Brain pericyte (primary cell): ENCODE data around the gene WEE2.

Experiments used
- DNase-seq: peaks from one replicate; pipeline ENCODE4 v3.0.0-alpha.2; 2012; ENCODE audit warnings: low read depth, low spot score

Gene WEE2

DNA sequence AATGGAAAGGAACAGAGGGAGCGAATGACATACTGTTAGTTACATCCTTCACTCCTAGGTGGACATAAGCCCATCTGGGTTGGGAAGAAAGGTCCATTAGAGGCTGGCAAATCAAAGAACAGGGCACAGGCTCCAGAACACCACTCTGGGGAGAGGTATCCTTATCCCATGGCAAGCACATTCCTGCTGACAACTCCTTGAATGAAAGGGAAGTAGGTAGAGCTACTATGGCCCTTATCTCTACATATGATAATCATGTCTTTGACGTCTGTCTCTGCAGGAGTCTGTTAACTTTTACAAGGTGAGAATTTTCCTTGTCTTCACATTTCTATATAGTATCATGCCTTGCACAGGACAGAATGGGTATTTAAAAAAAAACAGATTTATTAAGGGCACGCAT, 16.6 kb upstream of the WEE2 start:
- DNase-seq, result no peak

DNA sequence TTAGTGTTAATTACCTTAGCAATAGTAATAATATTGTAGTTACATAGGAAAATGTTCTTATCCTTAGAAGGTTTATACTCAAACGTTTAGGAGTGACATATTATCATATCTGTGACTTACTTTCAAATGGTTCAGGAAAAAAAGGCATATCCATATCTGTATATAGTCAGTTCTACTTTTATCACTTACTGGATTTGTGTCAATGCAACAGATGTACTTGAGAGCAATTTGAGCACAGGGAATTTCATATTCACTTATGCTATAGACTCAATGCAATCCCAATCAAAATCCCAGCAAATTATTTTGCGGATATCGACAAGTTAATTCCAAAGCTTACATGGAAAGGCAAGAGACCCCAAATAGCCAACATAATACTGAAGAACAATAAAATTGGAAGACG, 16.2 kb upstream of the WEE2 start:
- no peak for DNase-seq

DNA sequence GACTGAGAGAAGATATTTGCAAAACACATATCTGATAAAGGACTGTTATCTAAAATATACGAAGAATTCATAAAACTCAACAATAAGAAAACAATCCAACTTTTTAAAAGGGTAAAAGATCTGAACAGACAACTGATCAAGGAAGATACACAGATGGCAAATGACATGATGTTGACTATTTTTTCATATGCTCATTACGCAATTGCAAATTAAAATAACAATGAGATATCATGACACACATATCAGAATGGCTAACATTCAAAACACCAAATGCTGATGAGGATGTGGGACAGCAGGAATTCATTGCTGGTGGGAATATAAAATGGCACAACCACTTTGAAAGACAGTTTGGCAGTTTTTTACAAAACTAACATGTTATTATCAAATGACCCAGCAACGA, 15.1 kb upstream of the WEE2 start:
- DNase-seq, result no peak

DNA sequence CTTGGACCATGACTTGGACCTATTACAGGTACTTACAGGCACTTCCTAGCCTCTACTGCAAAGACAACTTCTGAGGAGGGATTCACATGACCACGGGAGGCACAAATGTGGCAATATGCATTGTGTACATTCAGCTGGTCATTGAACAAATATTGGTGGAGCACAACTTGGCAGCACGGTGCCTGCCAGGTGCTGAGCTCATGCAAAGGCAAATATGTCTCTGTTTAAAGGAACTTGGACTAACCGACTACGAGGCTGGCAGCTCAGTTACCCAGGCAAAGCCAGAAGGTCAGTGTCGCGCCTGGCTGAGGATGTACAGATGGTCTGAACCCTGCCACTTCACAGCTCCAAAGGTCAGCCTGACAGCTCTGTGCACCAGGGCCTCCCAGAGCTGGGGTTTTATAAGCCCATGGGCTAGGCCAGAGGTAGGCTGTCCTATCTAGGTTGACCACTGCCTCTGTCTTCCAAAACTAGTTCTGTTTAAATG, 12.3 kb upstream of the WEE2 start:
- no peak for DNase-seq

DNA sequence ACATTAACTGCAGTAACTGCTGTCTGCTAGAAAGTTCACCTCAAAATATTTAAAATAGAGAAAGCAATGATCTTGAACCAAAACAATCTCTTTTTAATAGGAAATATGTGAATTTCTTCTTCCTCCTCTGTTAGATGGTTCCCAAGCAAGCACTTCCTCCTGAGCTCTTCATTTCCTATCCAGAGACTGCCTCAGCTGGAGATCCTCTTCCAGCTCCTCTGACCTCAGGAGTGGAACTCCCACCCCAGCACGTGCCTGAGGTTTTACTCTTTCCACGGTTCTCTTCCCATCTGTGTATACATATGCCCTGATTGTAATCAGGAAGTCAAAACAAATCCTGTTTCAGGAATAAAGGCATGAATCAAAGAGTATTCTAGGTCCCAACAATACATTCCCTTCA, 11.8 kb upstream of the WEE2 start:
- DNase-seq, result no peak

DNA sequence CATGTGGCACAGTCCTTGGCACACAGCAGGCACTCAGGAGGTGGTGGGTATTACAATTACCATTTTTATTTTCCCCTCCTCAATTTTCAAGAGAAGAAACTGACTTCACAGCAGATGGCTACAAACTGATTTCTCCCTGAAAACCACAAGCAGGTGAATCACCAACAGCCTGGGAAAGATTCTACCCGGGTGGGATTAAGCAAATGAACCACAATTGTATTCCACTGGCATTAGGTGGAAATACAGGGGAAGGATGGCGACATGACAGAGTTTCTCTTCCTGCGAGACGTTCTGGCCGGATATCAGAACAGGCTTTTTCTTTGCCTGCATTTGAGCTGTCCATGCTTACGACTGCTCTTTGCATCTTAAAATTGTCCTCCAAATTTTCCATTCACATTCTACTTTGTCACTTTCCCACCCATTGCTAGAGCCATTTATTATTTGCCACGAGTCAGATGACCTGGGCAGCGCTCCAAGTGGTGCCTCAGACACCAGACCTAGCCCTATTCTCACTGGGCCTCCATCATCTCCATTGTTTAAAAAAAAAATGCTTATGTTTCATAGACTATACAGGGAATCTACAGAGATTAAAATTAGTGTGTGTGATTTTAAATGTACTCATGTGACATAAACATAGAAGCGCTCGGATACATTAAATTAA, 10.8 kb upstream of the WEE2 start:
- DNase-seq, result no peak

DNA sequence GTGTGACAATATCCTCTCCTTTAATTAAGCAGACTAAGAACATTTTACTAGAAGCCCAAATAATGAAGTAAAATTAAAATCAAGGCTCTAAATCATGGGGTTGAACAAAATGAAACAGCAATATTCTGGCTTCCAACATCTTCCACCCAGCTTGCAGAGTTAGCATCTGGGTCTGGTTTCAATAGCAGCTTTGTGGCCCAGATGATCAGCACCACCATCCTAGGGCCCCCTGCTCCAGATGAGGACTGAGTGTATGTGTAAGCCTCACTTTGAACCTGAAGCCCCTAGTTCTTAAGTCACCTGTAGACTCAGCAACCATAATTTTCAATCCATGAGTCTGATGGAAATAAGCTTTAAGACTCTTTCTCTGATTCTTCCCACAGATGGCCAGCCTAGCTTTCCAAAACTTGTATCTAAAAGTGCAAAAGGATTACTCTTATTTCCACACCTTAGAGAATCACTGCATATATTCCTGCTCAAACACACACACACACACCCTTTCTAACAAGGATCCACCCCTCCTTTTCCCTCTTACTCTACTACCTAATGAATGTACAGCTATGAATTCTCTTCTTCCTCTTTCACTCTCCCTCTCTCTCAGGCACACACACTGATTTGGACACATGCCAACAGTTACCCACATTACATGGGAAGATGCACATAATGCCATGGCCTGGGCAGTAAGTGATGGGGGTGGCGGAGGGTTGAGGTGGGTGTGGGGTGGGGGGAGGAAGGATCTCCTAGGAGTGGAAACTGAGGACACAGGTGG, 9.7 kb upstream of the WEE2 start:
- no peak for DNase-seq

DNA sequence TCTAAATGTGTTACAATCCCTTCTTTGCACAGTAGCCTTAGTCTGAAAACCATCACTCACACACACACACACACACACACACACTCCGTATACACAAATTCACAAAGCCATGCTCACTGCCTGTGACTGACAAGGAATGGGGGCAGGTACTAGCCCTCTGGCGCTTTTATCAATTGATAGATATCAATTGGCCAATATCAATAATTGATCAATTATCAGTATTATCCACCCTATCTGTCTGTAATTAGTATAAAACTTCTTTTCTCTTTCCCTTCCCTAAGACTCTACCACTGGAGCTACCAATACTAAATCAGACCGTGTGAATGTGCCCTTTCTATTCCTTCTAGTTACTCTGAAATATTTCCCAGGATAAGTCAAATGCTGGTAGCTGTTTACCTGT, 8.3 kb upstream of the WEE2 start:
- DNase-seq, result no peak

DNA sequence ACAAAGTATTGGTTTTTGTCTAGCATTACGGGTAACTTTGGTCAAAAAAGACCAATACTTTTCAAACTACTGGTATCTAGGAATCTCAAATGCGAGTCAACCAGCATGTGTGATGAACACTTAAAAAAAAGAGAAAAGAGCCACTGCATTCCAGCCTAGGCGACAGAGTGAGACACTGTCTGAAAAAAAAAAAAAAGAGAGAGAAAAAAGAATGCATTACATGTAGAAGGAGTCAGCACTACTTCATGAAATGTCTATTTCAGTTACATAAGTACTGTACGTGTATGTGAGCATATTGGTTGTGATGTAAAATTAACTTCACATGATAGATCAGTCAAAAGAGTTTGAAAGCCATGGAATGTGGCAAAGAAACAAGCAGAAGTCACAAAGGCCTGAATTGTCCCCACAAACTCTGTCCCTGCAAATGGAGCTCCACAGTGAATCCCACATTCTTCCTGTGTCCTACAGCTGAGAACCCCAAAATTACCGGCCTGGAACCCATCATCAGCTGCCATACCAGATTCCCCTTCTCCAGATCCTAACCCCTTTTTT, 7.8 kb upstream of the WEE2 start:
- no peak for DNase-seq

DNA sequence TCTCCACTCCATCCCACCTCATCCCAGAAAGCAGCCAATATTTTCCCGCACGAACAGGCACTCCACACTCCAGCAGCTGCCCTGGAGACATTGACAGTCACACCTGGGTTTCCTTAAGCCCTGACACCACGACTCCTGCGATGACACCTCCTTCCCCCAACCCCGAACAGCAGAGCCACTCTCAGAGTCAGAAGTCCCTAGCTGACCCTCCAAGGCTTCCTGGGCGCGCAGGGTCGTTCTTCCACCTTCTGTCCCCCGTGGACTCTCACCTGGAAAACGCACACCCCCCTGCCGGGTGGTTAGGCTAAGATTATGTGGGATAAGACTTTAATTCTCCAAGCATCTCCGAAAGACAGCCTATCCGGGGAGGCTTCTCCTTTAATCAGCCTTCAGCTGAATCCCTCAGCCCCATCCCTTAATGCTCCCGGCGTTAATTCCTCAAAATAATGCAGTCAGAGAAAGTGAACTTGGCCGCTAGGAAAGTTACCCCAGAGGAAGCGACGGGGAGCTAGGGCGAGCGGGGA, 7.2 kb upstream of the WEE2 start:
- no peak for DNase-seq

DNA sequence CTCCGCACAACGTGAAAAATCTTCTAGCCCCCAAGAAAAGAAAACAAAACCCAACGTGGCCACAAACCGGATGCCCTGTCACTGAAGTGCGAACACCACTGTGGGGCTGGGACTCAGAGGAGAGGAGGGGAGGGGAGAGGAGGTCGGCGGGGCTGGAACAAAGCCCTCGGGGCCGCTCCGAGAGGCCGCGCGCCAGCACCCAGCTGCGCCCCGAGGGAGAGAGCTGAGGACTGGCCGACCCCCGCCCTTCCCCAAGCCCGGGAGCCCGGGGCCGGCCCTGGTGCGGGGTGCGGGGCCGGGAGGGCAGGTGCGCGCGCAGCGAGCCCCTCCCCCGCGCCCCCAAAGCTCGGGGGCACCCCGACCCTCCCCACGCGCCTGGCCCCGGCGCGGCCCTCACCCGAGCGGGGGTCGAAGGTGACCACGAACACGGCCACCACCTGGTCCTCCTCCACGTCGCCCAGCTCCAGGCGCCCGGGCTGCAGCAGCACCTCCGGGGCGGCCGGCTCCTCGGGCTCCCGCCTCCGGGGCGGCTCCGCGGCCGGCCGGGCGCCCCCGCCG, 6.6 kb upstream of the WEE2 start:
- DNase-seq, result no peak

DNA sequence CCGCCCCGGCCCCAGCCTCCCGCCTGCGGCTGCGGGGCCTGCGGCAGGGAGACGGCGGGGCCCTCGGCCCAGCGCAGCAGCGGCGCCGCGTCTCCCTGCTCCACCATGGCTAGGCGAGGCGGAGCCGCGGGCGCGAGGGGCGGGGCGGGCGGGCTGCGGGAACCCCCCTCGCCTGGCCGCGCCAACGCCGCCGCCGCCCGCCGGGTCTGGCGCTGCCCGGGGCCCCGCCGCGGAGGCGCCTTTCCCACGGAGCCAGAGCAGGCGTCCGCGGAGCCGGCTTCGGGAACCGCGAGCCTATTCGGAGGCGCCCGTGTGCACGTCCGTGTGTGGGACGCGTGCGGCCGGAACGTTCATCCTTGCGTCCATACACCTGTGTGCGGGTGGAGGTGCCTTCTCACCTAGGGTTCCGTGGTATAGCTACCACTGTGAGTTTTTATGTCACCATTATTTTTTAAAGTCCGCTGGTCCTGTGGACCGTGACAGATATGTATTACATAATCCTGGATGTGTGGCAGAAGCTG, 6.0 kb upstream of the WEE2 start, which contains the start of gene DENND11:
Gene DENND11, minus strand, starts transcription at position 120 of the 521 bp plus-strand sequence. Its CDS starts 13 bp downstream, at position 107.
- DNase-seq, result no peak

DNA sequence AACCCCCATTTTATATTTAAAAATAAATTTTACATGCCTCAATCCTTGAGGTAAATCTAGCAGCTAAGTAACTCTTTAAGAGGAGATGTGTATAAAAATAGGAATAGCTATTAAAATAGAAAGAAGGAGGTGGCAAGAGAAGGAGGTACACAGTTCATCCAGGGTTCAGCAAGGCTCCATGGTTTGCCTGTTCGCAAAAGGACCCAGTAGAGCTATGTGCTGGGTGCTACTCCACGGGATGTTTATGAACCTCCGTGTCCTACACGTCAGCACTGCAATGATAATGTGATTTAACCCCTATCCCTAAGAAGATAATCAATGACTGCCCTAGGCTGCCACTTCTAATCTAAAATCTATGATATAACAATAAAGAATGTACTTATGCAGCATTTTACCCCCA, 5.3 kb upstream of the WEE2 start:
- no peak for DNase-seq

DNA sequence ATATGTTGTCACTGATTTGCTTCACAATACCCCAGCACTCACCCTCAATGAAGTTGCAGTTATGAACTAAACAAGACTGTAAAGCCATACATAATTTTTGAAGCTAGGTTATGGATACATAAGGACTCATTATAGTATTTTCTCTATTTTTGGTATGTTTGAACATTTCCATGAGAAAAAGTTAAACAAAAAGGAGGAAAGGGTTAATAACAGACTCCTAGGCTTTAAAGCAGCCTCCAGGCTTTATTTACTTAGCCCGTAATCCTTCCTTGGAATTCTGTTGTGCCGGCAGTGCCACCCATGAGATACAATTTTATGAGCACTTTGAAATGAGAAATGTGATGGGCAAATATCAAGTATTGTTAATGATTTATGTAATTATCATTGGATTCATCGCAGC, 4.0 kb upstream of the WEE2 start:
- DNase-seq, result no peak

DNA sequence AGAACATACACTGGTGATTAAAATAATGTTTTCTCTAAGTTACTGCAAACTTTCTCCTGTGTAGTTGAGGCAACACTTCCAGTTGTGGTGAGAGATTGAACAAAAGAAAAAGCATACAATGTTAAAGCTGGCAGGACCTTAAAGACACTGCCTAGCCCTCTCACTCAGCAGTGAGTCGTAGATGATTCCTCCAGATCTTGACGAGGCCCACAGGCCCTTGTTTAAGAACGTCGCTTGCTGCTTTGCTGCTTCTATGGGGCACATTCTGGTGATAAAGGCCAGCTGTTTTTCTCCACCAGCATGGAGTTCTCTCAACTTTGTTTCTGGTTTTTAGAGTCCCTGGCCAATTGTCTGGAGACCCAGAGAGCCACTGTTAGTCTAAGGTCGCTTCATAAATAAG, 3.4 kb upstream of the WEE2 start:
- no peak for DNase-seq

DNA sequence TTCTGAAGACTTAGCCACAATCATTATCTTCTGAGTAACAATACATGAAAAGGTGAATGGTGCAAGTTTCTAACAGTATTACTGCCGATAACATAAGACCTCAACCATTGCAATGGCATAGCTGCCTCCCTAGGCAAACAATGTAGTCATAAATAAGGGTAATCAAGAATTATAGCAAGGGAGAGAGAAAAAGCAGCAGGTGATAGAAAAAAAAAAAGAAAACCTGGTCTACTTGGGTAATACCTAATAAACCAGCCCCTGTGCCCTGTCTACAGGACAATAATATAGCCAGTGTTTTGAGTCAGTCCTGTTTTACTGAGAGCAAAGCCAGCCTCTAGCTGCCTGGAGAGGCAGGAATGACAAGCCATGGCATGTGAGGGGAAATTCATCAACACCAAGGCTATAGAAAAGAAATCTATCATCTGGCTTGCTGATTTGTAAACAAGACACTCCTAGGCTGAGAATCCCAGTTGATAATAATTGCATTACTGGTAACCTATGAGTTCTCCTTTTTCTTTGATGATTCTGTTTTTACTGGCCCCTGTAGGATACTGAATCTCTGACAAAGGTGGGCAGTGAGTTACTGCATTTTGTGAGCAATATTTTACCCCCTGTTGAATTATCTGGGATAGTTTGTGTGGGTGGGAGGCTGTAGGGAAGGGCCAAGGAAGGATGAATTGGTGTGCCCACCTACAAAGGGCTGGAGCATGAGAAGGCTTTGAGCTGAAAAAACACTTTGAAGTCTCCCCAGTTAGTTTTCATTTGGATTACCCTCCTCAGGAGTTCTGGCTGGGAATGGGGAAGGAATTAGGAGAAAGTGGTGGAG, 1.7 kb upstream of the WEE2 start:
- no peak for DNase-seq

DNA sequence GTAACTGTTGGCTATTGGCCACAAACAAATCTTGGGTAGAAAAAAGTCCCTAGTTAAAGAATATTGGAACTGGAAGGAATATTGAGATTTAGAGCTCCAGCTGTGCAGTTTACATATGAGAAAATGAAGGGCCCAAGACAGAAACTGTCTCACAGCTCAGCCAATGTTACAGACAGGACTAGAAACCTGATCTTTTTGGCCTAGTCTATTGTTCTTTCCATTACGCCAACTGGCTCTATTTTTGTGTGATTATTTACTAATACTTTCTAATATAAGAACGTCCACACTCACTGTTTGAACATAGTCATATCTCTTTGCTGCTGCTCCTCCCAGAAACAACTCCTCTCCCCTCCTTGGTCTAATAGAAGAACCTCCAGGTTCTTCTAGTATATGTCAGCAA, 1.2 kb downstream of the WEE2 start:
- DNase-seq, result no peak

DNA sequence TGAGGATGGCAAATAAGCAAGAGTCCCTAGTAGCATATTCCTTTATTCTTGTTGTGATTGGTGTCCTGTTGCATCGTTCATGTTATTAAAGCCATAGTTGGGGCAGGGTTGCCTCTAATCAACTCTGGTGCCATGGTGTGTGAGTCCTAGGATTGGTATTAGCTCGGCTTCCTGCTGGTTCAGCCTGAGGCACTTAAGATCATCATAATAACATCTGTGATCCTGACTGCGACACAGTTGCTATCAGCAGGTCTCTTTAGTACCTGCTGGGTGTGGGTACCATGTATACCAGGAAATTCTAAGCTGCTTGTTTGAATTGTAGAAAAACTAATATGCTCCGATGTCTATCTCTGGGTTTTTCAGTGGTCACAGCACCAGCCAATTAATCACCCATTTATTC, 1.6 kb downstream of the WEE2 start:
- no peak for DNase-seq

DNA sequence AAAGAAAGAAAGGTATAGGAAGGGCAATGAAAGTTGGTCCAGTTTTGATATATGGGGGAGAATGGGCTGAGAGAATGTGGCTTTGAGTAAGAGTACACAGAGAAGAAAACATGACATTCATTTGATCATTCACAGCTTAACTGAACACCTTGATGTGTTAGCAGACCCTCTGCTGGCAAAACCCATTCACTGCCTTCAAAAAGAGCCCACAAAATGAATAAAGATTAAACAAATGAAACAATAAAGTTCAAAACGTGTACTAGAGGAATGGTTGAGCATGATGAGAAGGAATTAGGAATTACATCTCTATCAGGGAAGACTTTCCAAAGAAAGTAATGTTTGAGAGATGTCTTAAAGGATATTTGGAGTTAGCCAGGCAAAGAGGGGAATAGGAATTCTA, 2.1 kb downstream of the WEE2 start:
- DNase-seq, result no peak

DNA sequence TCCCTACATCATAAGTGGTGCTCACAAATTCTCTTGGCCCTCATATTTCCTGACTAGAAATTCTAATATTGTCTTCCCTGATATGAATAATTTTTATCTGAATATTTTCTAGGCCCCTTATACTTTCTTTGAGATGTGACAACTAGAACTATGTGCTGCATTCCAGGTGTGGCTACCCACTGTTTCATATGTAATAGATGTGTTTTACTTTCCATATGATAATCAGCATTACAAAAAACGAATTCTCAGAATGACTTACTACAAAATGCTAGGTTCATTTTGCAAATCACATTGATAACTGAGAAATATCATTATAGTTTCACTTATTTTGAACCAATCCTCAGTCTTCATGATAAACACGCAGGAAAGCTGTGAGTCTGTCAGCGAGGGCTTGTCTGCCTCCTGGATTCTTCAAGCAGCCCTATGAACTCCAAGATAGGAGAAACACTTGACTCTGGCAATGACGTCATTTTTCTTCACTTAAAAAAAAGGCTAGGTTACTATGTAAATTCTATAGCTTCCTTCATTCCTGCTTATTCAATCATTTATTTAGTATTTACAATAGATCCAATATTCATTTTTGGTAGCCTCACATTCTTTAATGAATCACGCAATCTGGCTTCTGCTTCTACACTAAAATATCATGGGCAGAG, 4.6 kb downstream of the WEE2 start:
- no peak for DNase-seq

DNA sequence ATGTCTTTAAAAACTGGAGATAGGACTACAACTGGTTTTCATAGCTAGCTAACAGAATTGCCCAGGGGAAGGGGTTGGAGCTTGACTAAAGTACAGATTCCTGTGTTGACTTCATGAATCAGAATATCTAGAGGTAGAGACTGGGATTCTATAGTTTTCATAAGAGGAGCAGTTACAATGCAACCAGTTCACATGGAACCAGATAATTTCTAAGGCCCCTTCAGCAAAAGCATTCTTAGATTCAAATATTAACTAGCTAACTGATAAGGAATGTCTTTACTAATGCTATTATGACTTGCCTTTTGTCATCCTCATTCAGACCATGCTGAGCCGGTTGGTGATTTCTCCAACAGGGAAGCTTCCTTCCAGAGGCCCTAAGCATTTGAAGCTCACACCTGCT, 5.7 kb downstream of the WEE2 start:
- no peak for DNase-seq
